B cell (primary cell): ENCODE data around the gene MAP7D3. TPM values are rescaled to one million over a fixed set of nuclear protein-coding genes. Genes with fewer than 3 reads are reported as not detected.

Source experiments
- ATAC-seq: fragments of 200-7000 bp; cut with Tn5 transposase; one replicate; pipeline ENCODE4 v1.10.0; 2021; ENCODE audit warnings: low read depth, mild to moderate bottlenecking, moderate number of reproducible peaks, moderate library complexity
- CTCF ChIA-PET: fragments of 350-600 bp; sonication (Branson Sonifier 250); formaldehyde crosslinking; loops from one replicate; lab custom pipeline; 2021; ENCODE audit warnings: antibody characterized with exemption, inconsistent platforms; lab: Charles Lee
- POLR2A ChIA-PET: fragments of 350-600 bp; sonication (Branson Sonifier 250); formaldehyde crosslinking; loops from one replicate; lab custom pipeline; 2021; ENCODE audit warnings: antibody characterized with exemption; lab: Charles Lee
- DNase-seq: peaks from one replicate; pipeline ENCODE4 v3.0.0; 2013
- H2AFZ ChIP-seq: 2 replicates; pipeline ENCODE4 v1.6.1; 2012; ENCODE audit warnings: mild to moderate bottlenecking, low read depth, low read length; ENCODE audit not compliant: insufficient read depth, poor library complexity, severe bottlenecking
- H3K27ac ChIP-seq, 2 donors: 1 replicate in 1 of 2; 2 replicates in 1 of 2; pipeline ENCODE4 v1.5.1; 2012 to 2013; ENCODE audit warnings: low read length in 2 of 2, mild to moderate bottlenecking in 2 of 2, moderate library complexity in 1 of 2
- H3K27me3 ChIP-seq, 4 experiments: fragments of 200-600 bp in 1 of 4; sonication (generic) in 1 of 4; replicated peaks in 1 of 4; 1 replicate in 2 of 4; 2 replicates in 2 of 4; pipeline versions ENCODE4 v1.6.1 to v1.7.0; 2013 to 2016; ENCODE audit warnings: low read length in 3 of 4, mild to moderate bottlenecking in 2 of 4, mixed read lengths in 1 of 4, moderate library complexity in 1 of 4; ENCODE audit not compliant: insufficient read depth in 4 of 4, control insufficient read depth in 3 of 4; ENCODE audit errors: control extremely low read depth in 1 of 4
- H3K36me3 ChIP-seq, 2 experiments: replicated peaks in 1 of 2; 1 replicate in 1 of 2; 2 replicates in 1 of 2; pipeline versions ENCODE4 v1.6.1 to v1.7.1; 2013; ENCODE audit warnings: low read length in 1 of 2; ENCODE audit not compliant: insufficient read depth in 2 of 2, control insufficient read depth in 1 of 2; ENCODE audit errors: control extremely low read depth in 1 of 2, extremely low read depth in 1 of 2
- H3K4me1 ChIP-seq, 2 donors: fragments of 200-600 bp in 1 of 2; sonication (generic) in 1 of 2; 1 replicate in 1 of 2; 2 replicates in 1 of 2; pipeline versions ENCODE4 v1.5.1 to v1.6.1; 2013 to 2017; ENCODE audit warnings: low read length in 2 of 2; ENCODE audit not compliant: control insufficient read depth in 2 of 2, insufficient read depth in 2 of 2
- H3K4me2 ChIP-seq: replicated peaks from 2 replicates; pipeline ENCODE3; 2012; ENCODE audit warnings: mild to moderate bottlenecking, low read depth, low read length; ENCODE audit not compliant: poor library complexity, severe bottlenecking
- H3K4me3 ChIP-seq, 5 experiments: fragments of 200-600 bp in 1 of 5; sonication (generic) in 1 of 5; 1 replicate in 3 of 5; 2 replicates in 2 of 5; pipeline versions ENCODE4 v1.5.1 to v1.7.0; 2011 to 2016; ENCODE audit warnings: low read length in 4 of 5, mild to moderate bottlenecking in 4 of 5, low read depth in 2 of 5, control low read depth in 1 of 5, moderate library complexity in 1 of 5; ENCODE audit not compliant: insufficient read depth in 1 of 5; ENCODE audit errors: control extremely low read depth in 1 of 5, extremely low read depth in 1 of 5
- H3K79me2 ChIP-seq: fragments of 200-600 bp; sonication (generic); one replicate; pipeline ENCODE4 v1.6.0; 2016; ENCODE audit warnings: low read length; ENCODE audit not compliant: control insufficient read depth, insufficient read depth
- H3K9ac ChIP-seq: fragments of 200-600 bp; sonication (generic); 2 replicates; pipeline ENCODE4 v1.6.1; 2017; ENCODE audit warnings: mild to moderate bottlenecking, low read length, moderate library complexity
- H3K9me3 ChIP-seq, 3 donors: one replicate each; pipeline versions ENCODE4 v1.6.1 to v1.7.1; 2013; ENCODE audit warnings: low read length in 2 of 3; ENCODE audit not compliant: control insufficient read depth in 2 of 3, insufficient read depth in 1 of 3; ENCODE audit errors: control extremely low read depth in 1 of 3
- H4K20me1 ChIP-seq: 2 replicates; pipeline ENCODE4 v1.6.0; 2012; ENCODE audit warnings: mild to moderate bottlenecking, low read length; ENCODE audit not compliant: insufficient read depth, control insufficient read depth, poor library complexity, severe bottlenecking
- H3K27ac Mint-ChIP-seq: one replicate; pipeline ENCODE4 v1.8.0; 2021; ENCODE audit warnings: mixed read lengths
- H3K27me3 Mint-ChIP-seq: one replicate; pipeline ENCODE4 v1.8.0; 2021; ENCODE audit warnings: mixed read lengths
- H3K4me1 Mint-ChIP-seq: one replicate; pipeline ENCODE4 v1.8.0; 2021; ENCODE audit warnings: mixed read lengths
- H3K4me3 Mint-ChIP-seq: one replicate; pipeline ENCODE4 v1.8.0; 2021; ENCODE audit warnings: mixed read lengths
- H3K9me3 Mint-ChIP-seq: one replicate; pipeline ENCODE4 v1.8.0; 2022; ENCODE audit warnings: mixed read lengths; ENCODE audit not compliant: insufficient read depth
- CTCF ChIP-seq: fragments of 200-600 bp; IDR thresholded peaks from one replicate; pipeline ENCODE4 v1.8.0; 2022; ENCODE audit warnings: antibody characterized with exemption, mild to moderate bottlenecking
- EZH2 ChIP-seq: IDR thresholded peaks from 2 replicates; pipeline ENCODE4 v1.6.1; 2012; ENCODE audit warnings: borderline replicate concordance, low read depth, mild to moderate bottlenecking, moderate library complexity, low read length; ENCODE audit not compliant: insufficient read depth, poor library complexity, severe bottlenecking
- WGBS: methylation state at CpG from one replicate; pipeline ENCODE4 v1.1.5; 2013; ENCODE audit warnings: missing lambda C conversion rate; ENCODE audit not compliant: insufficient coverage; 5-methylcytosine and 5-hydroxymethylcytosine counted together
- intact Hi-C: fragments of 100-400 bp; cut with micrococcal nuclease; formaldehyde crosslinking; loops from one replicate; pipeline ENCODE4 v1.10.0; 2022
- polyA plus RNA-seq: library from polyadenylated mRNA; depleted of rRNA; stranded (reverse); fragments of >200 nt; gene quantifications from 2 replicates; pipeline ENCODE4 v1.2.3, GENCODE V29; 2012
- total RNA-seq, 2 donors: library from RNA; stranded (reverse); fragments of 120-200 nt in 1 of 2; gene quantifications; 1 replicate in 1 of 2; 2 replicates in 1 of 2; pipeline versions ENCODE4 v1.2.3 to v1.2.4, GENCODE V29; 2013 to 2022

Gene MAP7D3
- total and polyA plus RNA-seq, 2 donors (not counting 1 experiment from before 2014, with no cell fraction given) = 3.8 to 13.0 TPM

DNA sequence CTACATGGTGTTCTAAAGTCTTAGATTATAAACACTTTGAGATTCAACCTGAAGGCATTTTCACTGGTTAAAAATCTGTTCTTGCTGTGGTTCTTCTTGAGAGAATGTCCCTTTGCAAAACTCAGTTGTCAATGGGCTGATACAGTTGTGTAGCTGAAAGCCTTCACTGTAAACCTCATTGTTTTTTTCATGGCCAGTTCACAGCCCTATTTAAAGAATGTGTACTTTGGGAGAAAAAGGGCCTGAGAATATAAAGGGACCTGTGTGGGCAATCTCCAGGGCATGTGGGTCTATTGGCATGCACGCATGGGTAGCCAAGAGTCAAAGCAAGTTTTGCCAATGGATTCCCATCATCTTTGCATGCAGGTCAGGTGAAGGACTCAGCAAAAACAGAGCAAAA, 7.8 kb upstream of the MAP7D3 start:
- WGBS = no CpG with 5 or more reads among the region's 1 CpG
- CTCF ChIA-PET = no interaction called here
- Mint-ChIP-seq H3K4me1 (peaks cover 4% of the 10 kb centered on the region), H3K4me3 (no peak overlapping the region), H3K27me3 (no peaks in the 10 kb centered on the region), H3K9me3 (no peaks in the 10 kb centered on the region), H3K27ac (no peak overlapping the region)
- Histone ChIP-seq H3K36me3 (no peaks in the 10 kb centered on the region), H3K4me3 (no peak overlapping the region), H3K4me2 (no peak overlapping the region), H2AFZ (no peak overlapping the region), H3K9me3 (no peaks in the 10 kb centered on the region), H4K20me1 (no peaks in the 10 kb centered on the region), H3K27ac (no peak overlapping the region), H3K9ac (no peak overlapping the region), H3K4me1 (no peaks in the 10 kb centered on the region), H3K27me3 (no peaks in the 10 kb centered on the region), H3K79me2 (no peaks in the 10 kb centered on the region)
- POLR2A ChIA-PET = no interaction called here
- DNase-seq (no peak), ATAC-seq (no peak)
- TF ChIP-seq EZH2 = no peak
- TF ChIP-seq CTCF = no peak
- intact Hi-C loops = no loop called here

- H3K4me1 ChIP-seq = peaks cover 0 to 6% of the 10 kb centered on the region in 2 donors
- no peak overlapping the region for H2AFZ ChIP-seq
- H3K27me3 ChIP-seq = no peaks in the 10 kb centered on the region
- no peak overlapping the region for H3K27ac ChIP-seq
- no peak overlapping the region for H3K4me3 ChIP-seq
- peaks cover 7% of the 10 kb centered on the region for H3K4me1 Mint-ChIP-seq
- no peaks in the 10 kb centered on the region for H3K36me3 ChIP-seq
- TF ChIP-seq CTCF (no peak), EZH2 (no peak)
- ATAC-seq (no peak), DNase-seq (no peak)
- H3K4me2 ChIP-seq = no peak overlapping the region
- H3K9me3 ChIP-seq = no peaks in the 10 kb centered on the region
- no peaks in the 10 kb centered on the region for H4K20me1 ChIP-seq
- no peak overlapping the region for H3K9ac ChIP-seq
- no peak overlapping the region for H3K27ac Mint-ChIP-seq
- POLR2A ChIA-PET = no interaction called here
- no peaks in the 10 kb centered on the region for H3K27me3 Mint-ChIP-seq
- H3K79me2 ChIP-seq = no peaks in the 10 kb centered on the region
- H3K4me3 Mint-ChIP-seq = no peak overlapping the region
- 66% methylated on average over 3 of the region's 7 CpGs for WGBS
- intact Hi-C loops = no loop called here
- H3K9me3 Mint-ChIP-seq = no peaks in the 10 kb centered on the region
- CTCF ChIA-PET = interaction anchor here (1.6 kb wide), 1 partner anchor 12 kb away, joined by 5 read pairs; no protein-coding TSS in a partner anchor
These were observed 4.8 kb upstream of the MAP7D3 start for GRCh38 chrX:136256026-136256425.
